H9 (cell line): ENCODE data around the gene TMEM132C. TPM values are rescaled to one million over a fixed set of nuclear protein-coding genes. Genes with fewer than 3 reads are reported as not detected.

Experiments used
- DNase-seq: peaks from one replicate; pipeline ENCODE4 v3.0.0-alpha.2; 2017
- H2AFZ ChIP-seq: one replicate; pipeline ENCODE4 v1.6.1; 2013; ENCODE audit warnings: mild to moderate bottlenecking, low read length, control low read depth, moderate library complexity
- H2AK5ac ChIP-seq: 2 replicates; pipeline ENCODE4 v1.6.1; 2013; ENCODE audit warnings: low read length, control low read depth, mixed read lengths; ENCODE audit not compliant: insufficient read length
- H2BK120ac ChIP-seq: one replicate; pipeline ENCODE4 v1.6.1; 2013; ENCODE audit warnings: low read depth, mild to moderate bottlenecking, low read length, control low read depth, inconsistent platforms; ENCODE audit not compliant: poor library complexity, severe bottlenecking
- H2BK12ac ChIP-seq: 2 replicates; pipeline ENCODE4 v1.6.1; 2013; ENCODE audit warnings: low read length, control low read depth, mixed read lengths, low read depth; ENCODE audit not compliant: insufficient read length
- H2BK15ac ChIP-seq: 2 replicates; pipeline ENCODE4 v1.6.1; 2013; ENCODE audit warnings: low read depth, low read length, control low read depth
- H2BK20ac ChIP-seq: one replicate; pipeline ENCODE4 v1.6.1; 2013; ENCODE audit warnings: low read depth, mild to moderate bottlenecking, low read length, control low read depth, inconsistent platforms; ENCODE audit not compliant: poor library complexity, severe bottlenecking
- H2BK5ac ChIP-seq: 2 replicates; pipeline ENCODE4 v1.6.1; 2013; ENCODE audit warnings: low read length, control low read depth, mixed read lengths; ENCODE audit not compliant: insufficient read length
- H3K14ac ChIP-seq: 2 replicates; pipeline ENCODE4 v1.6.1; 2013; ENCODE audit warnings: low read length, control low read depth; ENCODE audit not compliant: insufficient read depth
- H3K18ac ChIP-seq: 2 replicates; pipeline ENCODE4 v1.6.1; 2013; ENCODE audit warnings: low read depth, mild to moderate bottlenecking, mixed read lengths, low read length, control low read depth; ENCODE audit not compliant: insufficient read length
- H3K23ac ChIP-seq: 2 replicates; pipeline ENCODE4 v1.6.1; 2013; ENCODE audit warnings: low read length, control low read depth, mixed read lengths, low read depth; ENCODE audit not compliant: insufficient read length
- H3K23me2 ChIP-seq: 2 replicates; pipeline ENCODE4 v1.6.1; 2013; ENCODE audit warnings: low read depth, mild to moderate bottlenecking, mixed read lengths, low read length, control low read depth; ENCODE audit not compliant: insufficient read length, poor library complexity, severe bottlenecking
- H3K27ac ChIP-seq: 2 replicates; pipeline ENCODE4 v1.5.1; 2013; ENCODE audit warnings: low read length, control low read depth, mixed read lengths, low read depth; ENCODE audit not compliant: insufficient read length
- H3K27me3 ChIP-seq: 2 replicates; pipeline ENCODE4 v1.6.1; 2013; ENCODE audit warnings: low read length, control low read depth, inconsistent platforms; ENCODE audit not compliant: insufficient read depth
- H3K4ac ChIP-seq: 2 replicates; pipeline ENCODE4 v1.6.1; 2013; ENCODE audit warnings: low read depth, mild to moderate bottlenecking, control low read depth, inconsistent platforms, low read length, moderate library complexity
- H3K4me1 ChIP-seq: 2 replicates; pipeline ENCODE4 v1.6.1; 2013; ENCODE audit warnings: low read length, control low read depth, inconsistent platforms; ENCODE audit not compliant: insufficient read depth
- H3K4me2 ChIP-seq: 2 replicates; pipeline ENCODE4 v1.6.1; 2013; ENCODE audit warnings: low read length, control low read depth, mixed read lengths; ENCODE audit not compliant: insufficient read length, insufficient read depth
- H3K56ac ChIP-seq: 2 replicates; pipeline ENCODE4 v1.6.1; 2013; ENCODE audit warnings: low read depth, mild to moderate bottlenecking, mixed read lengths, low read length, control low read depth; ENCODE audit not compliant: insufficient read length
- H3K79me1 ChIP-seq: 2 replicates; pipeline ENCODE4 v1.6.1; 2013; ENCODE audit warnings: low read depth, mild to moderate bottlenecking, moderate library complexity, low read length, control low read depth, inconsistent platforms; ENCODE audit not compliant: insufficient read depth, poor library complexity, severe bottlenecking
- H3K79me2 ChIP-seq: 2 replicates; pipeline ENCODE4 v1.6.1; 2013; ENCODE audit warnings: low read length, control low read depth, inconsistent platforms; ENCODE audit not compliant: insufficient read depth
- H3K9ac ChIP-seq: 2 replicates; pipeline ENCODE4 v1.6.1; 2013; ENCODE audit warnings: low read length, control low read depth, mixed read lengths; ENCODE audit not compliant: insufficient read length; ENCODE audit errors: extremely low read depth
- H3K9me3 ChIP-seq: one replicate; pipeline ENCODE4 v1.6.1; 2013; ENCODE audit warnings: low read depth, low read length, inconsistent platforms; ENCODE audit not compliant: control insufficient read depth
- H3T11ph ChIP-seq: one replicate; pipeline ENCODE4 v1.6.1; 2013; ENCODE audit warnings: mild to moderate bottlenecking, low read length, control low read depth, inconsistent platforms
- H4K20me1 ChIP-seq: one replicate; pipeline ENCODE4 v1.6.1; 2013; ENCODE audit not compliant: control insufficient read depth, insufficient read length, insufficient read depth
- H4K5ac ChIP-seq: 2 replicates; pipeline ENCODE4 v1.6.1; 2013; ENCODE audit warnings: low read depth, mild to moderate bottlenecking, mixed read lengths, low read length, control low read depth; ENCODE audit not compliant: insufficient read length
- H4K8ac ChIP-seq: replicated peaks from 2 replicates; pipeline ENCODE4 v1.6.1; 2013; ENCODE audit warnings: low read length, control low read depth, mixed read lengths, low read depth; ENCODE audit not compliant: insufficient read length
- H4K91ac ChIP-seq: 2 replicates; pipeline ENCODE4 v1.6.1; 2013; ENCODE audit warnings: low read depth, mild to moderate bottlenecking, moderate library complexity, mixed read lengths, low read length, control low read depth; ENCODE audit not compliant: insufficient read length
- H3K27ac Mint-ChIP-seq, 3 experiments: 2 replicates in 2 of 3; 3 replicates in 1 of 3; pipeline ENCODE4 v1.8.0; 2020 to 2021; ENCODE audit warnings: mixed read lengths in 3 of 3, mild to moderate bottlenecking in 1 of 3, moderate library complexity in 1 of 3
- H3K27me3 Mint-ChIP-seq: 2 replicates; pipeline ENCODE4 v1.8.0; 2021; ENCODE audit warnings: low read depth, mild to moderate bottlenecking, moderate library complexity, mixed read lengths
- H3K36me3 Mint-ChIP-seq, 3 experiments: 2 replicates in 2 of 3; 3 replicates in 1 of 3; pipeline ENCODE4 v1.8.0; 2020 to 2021; ENCODE audit warnings: low read depth in 3 of 3, mixed read lengths in 3 of 3; ENCODE audit not compliant: insufficient read depth in 1 of 3
- H3K4me1 Mint-ChIP-seq, 2 experiments: 2 replicates each; pipeline ENCODE4 v1.8.0; 2020; ENCODE audit warnings: mixed read lengths in 2 of 2
- H3K4me3 Mint-ChIP-seq, 2 experiments: 2 replicates in 1 of 2; 3 replicates in 1 of 2; pipeline ENCODE4 v1.8.0; 2020 to 2021; ENCODE audit warnings: mild to moderate bottlenecking in 2 of 2, mixed read lengths in 2 of 2, moderate library complexity in 1 of 2
- H3K9me3 Mint-ChIP-seq, 2 experiments: 2 replicates in 1 of 2; 3 replicates in 1 of 2; pipeline ENCODE4 v1.8.0; 2020; ENCODE audit warnings: mild to moderate bottlenecking in 2 of 2, mixed read lengths in 2 of 2, moderate library complexity in 1 of 2
- WGBS: extraction: QIAGEN DNeasy Blood & Tissue Kit; methylation state at CpG from one replicate; pipeline ENCODE4 v1.1.7; 2013; ENCODE audit warnings: missing lambda C conversion rate, low lambda C conversion rate, mixed read lengths; ENCODE audit not compliant: insufficient read length; ENCODE audit errors: extremely low coverage; 5-methylcytosine and 5-hydroxymethylcytosine counted together
- total RNA-seq: library from RNA; stranded (reverse); gene quantifications from 2 replicates; pipeline ENCODE4 v1.2.1, GENCODE V29; 2021
- TF ChIP-seq, protein P1 (sequence below): fragments of 200-600 bp; sonication (generic); conservative IDR thresholded peaks from 3 replicates; pipeline ENCODE4 v1.8.0; 2021; ENCODE audit warnings: antibody characterized with exemption, mild to moderate bottlenecking

TMEM132C gene
- total RNA-seq, 1 experiment from 2014 or later = 0.22 TPM

DNA sequence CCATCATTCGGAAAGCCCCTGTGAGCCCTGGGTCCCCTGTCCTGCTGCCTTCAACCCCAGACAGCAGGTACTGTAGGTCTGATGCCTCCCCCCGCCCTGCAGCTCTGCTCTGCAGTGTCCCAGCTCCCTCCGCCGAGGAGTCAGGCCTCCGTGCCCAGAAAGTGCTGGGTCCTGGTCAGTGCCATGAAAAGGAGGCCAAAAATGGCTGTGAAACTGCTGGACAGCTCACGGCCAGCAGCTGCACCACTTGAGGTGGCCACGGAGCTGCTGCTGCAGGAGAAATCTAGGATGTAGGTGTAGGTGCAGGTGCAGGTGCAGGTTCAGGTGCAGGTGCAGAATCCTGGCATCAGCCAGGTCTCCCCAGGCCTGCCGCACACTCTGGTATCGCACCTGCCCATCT, 360.7 kb downstream of the TMEM132C start:
- Histone ChIP-seq H3K23me2 (no peaks in the 10 kb centered on the region), H3K9ac (no peak overlapping the region), H3K79me1 (no peaks in the 10 kb centered on the region), H3K9me3 (no peaks in the 10 kb centered on the region), H2BK5ac (no peak overlapping the region), H3T11ph (no peak overlapping the region), H3K4me2 (no peak overlapping the region), H3K27me3 (no peaks in the 10 kb centered on the region), H3K23ac (no peak overlapping the region), H4K5ac (no peak overlapping the region), H4K8ac (no peak overlapping the region), H4K20me1 (no peaks in the 10 kb centered on the region), H3K56ac (no peak overlapping the region), H3K4me1 (no peaks in the 10 kb centered on the region), H2BK120ac (no peak overlapping the region), H2BK15ac (no peak overlapping the region), H3K27ac (no peak overlapping the region), H3K18ac (no peak overlapping the region), H3K79me2 (no peaks in the 10 kb centered on the region), H2AK5ac (no peak overlapping the region), H4K91ac (no peak overlapping the region), H2BK12ac (no peak overlapping the region), H3K14ac (no peak overlapping the region), H2BK20ac (no peak overlapping the region), H2AFZ (no peak overlapping the region), H3K4ac (no peak overlapping the region)
- Mint-ChIP-seq H3K9me3 (peaks cover 2 to 7% of the 10 kb centered on the region in 2 experiments; a peak in 4 of 5 replicates), H3K36me3 (peaks cover 0 to 4% (median 0%) of the 10 kb centered on the region in 3 experiments; a peak in 1 of 7 replicates), H3K27ac (no peak overlapping the region), H3K4me1 (no peaks in the 10 kb centered on the region), H3K27me3 (peaks cover 10% of the 10 kb centered on the region), H3K4me3 (no peak overlapping the region)
- DNase-seq = no peak
- WGBS = no CpG with 5 or more reads among the region's 9 CpGs
- TF ChIP-seq, protein P1, sequence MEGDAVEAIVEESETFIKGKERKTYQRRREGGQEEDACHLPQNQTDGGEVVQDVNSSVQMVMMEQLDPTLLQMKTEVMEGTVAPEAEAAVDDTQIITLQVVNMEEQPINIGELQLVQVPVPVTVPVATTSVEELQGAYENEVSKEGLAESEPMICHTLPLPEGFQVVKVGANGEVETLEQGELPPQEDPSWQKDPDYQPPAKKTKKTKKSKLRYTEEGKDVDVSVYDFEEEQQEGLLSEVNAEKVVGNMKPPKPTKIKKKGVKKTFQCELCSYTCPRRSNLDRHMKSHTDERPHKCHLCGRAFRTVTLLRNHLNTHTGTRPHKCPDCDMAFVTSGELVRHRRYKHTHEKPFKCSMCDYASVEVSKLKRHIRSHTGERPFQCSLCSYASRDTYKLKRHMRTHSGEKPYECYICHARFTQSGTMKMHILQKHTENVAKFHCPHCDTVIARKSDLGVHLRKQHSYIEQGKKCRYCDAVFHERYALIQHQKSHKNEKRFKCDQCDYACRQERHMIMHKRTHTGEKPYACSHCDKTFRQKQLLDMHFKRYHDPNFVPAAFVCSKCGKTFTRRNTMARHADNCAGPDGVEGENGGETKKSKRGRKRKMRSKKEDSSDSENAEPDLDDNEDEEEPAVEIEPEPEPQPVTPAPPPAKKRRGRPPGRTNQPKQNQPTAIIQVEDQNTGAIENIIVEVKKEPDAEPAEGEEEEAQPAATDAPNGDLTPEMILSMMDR = no peak
